ENCODE results near the gene LIPC. TPM values are rescaled to one million over a fixed set of nuclear protein-coding genes. Genes with fewer than 3 reads are reported as not detected.

Gene LIPC
- total RNA-seq, 1 donor from 2014 or later, result not detected

GRCh38 chr15:58415636-58416035 lies 16.2 kb upstream of the LIPC start:
- Histone ChIP-seq H3K4me1 (no peaks in the 10 kb centered on the region), H3K27ac (no peak overlapping the region), H3K9me3 (no peaks in the 10 kb centered on the region), H3K27me3 (no peaks in the 10 kb centered on the region), H3K4me3 (no peak overlapping the region), H3K36me3 (no peaks in the 10 kb centered on the region)
- DNase-seq (ENCODE audit: low spot score in 2 of 2), result no peak
- TF ChIP-seq CTCF (IDR thresholded peaks at IDR 0.05), result no peak
- intact Hi-C loops (cut with DNase I), result no loop called here

GRCh38 chr15:58416963-58417362 lies 14.8 kb upstream of the LIPC start:
- Histone ChIP-seq H3K9me3 (no peaks in the 10 kb centered on the region), H3K27ac (no peak overlapping the region), H3K27me3 (no peaks in the 10 kb centered on the region), H3K36me3 (no peaks in the 10 kb centered on the region), H3K4me1 (no peaks in the 10 kb centered on the region), H3K4me3 (no peak overlapping the region)
- no peak for TF ChIP-seq CTCF (IDR thresholded peaks at IDR 0.05)
- DNase-seq (ENCODE audit: low spot score in 2 of 2), result no peak
- intact Hi-C loops (cut with DNase I), result no loop called here

DNA sequence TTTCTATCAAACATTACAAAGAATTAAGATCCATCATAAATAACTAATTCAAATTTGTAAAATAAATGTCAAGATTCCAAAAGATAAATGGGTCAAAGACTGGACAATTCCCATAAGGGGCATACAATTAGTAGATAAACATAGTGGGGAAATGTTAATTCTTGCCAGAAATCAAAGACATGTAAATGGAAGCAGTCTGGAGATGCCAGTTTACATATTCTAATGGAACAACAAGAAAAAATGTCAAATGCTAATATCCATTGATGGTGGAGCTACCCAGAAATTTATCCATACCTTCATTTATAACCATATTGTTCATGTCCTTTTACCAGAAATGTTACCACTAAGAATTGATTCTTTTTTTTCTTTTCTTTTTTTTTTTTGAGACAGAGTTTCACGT lies 13.7 kb upstream of the LIPC start:
- Histone ChIP-seq H3K27ac (no peak overlapping the region), H3K4me3 (no peak overlapping the region), H3K27me3 (no peaks in the 10 kb centered on the region), H3K4me1 (no peaks in the 10 kb centered on the region), H3K36me3 (no peaks in the 10 kb centered on the region), H3K9me3 (no peaks in the 10 kb centered on the region)
- TF ChIP-seq CTCF (IDR thresholded peaks at IDR 0.05), result no peak
- no peak for DNase-seq (ENCODE audit: low spot score in 2 of 2)
- intact Hi-C loops (cut with DNase I), result no loop called here

GRCh38 chr15:58419803-58420524 lies 11.8 kb upstream of the LIPC start:
- H3K9me3 ChIP-seq, result no peaks in the 10 kb centered on the region
- H3K27me3 ChIP-seq, result no peaks in the 10 kb centered on the region
- H3K4me3 ChIP-seq, result no peak overlapping the region
- no peak for TF ChIP-seq CTCF (IDR thresholded peaks at IDR 0.05)
- intact Hi-C loops (cut with DNase I), result no loop called here
- H3K36me3 ChIP-seq, result no peaks in the 10 kb centered on the region
- DNase-seq (ENCODE audit: low spot score in 2 of 2), result no peak
- no peak overlapping the region for H3K27ac ChIP-seq
- H3K4me1 ChIP-seq, result no peaks in the 10 kb centered on the region

GRCh38 chr15:58420579-58421043 lies 11.2 kb upstream of the LIPC start:
- Histone ChIP-seq H3K27me3 (no peaks in the 10 kb centered on the region), H3K4me1 (no peaks in the 10 kb centered on the region), H3K36me3 (no peaks in the 10 kb centered on the region), H3K4me3 (no peak overlapping the region), H3K27ac (no peak overlapping the region), H3K9me3 (no peaks in the 10 kb centered on the region)
- intact Hi-C loops (cut with DNase I), result no loop called here
- no peak for DNase-seq (ENCODE audit: low spot score in 2 of 2)
- no peak for TF ChIP-seq CTCF (IDR thresholded peaks at IDR 0.05)

Data from ascending aorta (tissue), 2 donors.